Measurements from ENCODE around the gene CREB5. TPM values are rescaled to one million over a fixed set of nuclear protein-coding genes. Genes with fewer than 3 reads are reported as not detected.

The CREB5 gene
- total RNA-seq, 1 experiment from 2014 or later: 0.49 TPM

- H3K9me2 ChIP-seq (ENCODE audit: insufficient read depth): no peaks in the 10 kb centered on the region
- ChIA-PET RAD21 (ENCODE audit: low non-redundant PET in 1 of 2, low total read pairs in 2 of 2, uncharacterized antibody in 2 of 2, unreplicated experiment in 2 of 2) (no interaction called here), CTCF (no interaction called here), POLR2A (no interaction called here)
- H3K9me3 ChIP-seq (ENCODE audit: control insufficient read depth in 1 of 2, insufficient read depth in 1 of 2, low read depth in 1 of 2, low read length in 2 of 2): no peaks in the 10 kb centered on the region
- peaks cover 5 to 11% of the 10 kb centered on the region in 2 experiments; a peak in 3 of 4 replicates for H3K4me1 ChIP-seq (ENCODE audit: control insufficient read depth in 1 of 2, insufficient read depth in 2 of 2, low read length in 2 of 2)
- TF ChIP-seq MAX (IDR thresholded peaks at IDR 0.05): no peak
- TF ChIP-seq CEBPB (IDR thresholded peaks at IDR 0.05; ENCODE audit: low read depth): no peak
- no peak for TF ChIP-seq EZH2 (IDR thresholded peaks at IDR 0.05)
- TF ChIP-seq RAD21 (IDR thresholded peaks at IDR 0.05; ENCODE audit: low read depth): no peak
- TF ChIP-seq JUND (IDR thresholded peaks at IDR 0.05): no peak
- no peak for TF ChIP-seq POLR2AphosphoS5 (IDR thresholded peaks at IDR 0.05; ENCODE audit: low read depth, low read length)
- TF ChIP-seq EZH2phosphoT487 (IDR thresholded peaks at IDR 0.05; ENCODE audit: borderline replicate concordance): no peak
- TF ChIP-seq CTCF (IDR thresholded peaks at IDR 0.05 in 2 of 3, conservative IDR thresholded peaks at IDR 0.05 in 1 of 3; ENCODE audit: borderline replicate concordance in 1 of 3, insufficient read depth in 1 of 3, low read depth in 2 of 3, low read length in 2 of 3): no peak
- no peak for TF ChIP-seq CBX3 (IDR thresholded peaks at IDR 0.05; ENCODE audit: low read depth)
- intact Hi-C loops (cut with micrococcal nuclease): no loop called here
- no peak overlapping the region for H2AFZ ChIP-seq (ENCODE audit: low read depth, low read length, poor library complexity, severe bottlenecking)
- H3K79me2 ChIP-seq (ENCODE audit: insufficient read depth, low read length): no peaks in the 10 kb centered on the region
- DNase-seq (ENCODE audit: low read depth, low spot score) (no peak), ATAC-seq (no peak)
- no peaks in the 10 kb centered on the region for H4K20me1 ChIP-seq (ENCODE audit: insufficient read depth)
- H3K4me3 ChIP-seq (replicated peaks in 1 of 2; ENCODE audit: low read depth in 1 of 2, low read length in 2 of 2): no peak overlapping the region
- H3K36me3 ChIP-seq (ENCODE audit: control insufficient read depth in 1 of 2, insufficient read depth in 2 of 2, low read length in 2 of 2): no peaks in the 10 kb centered on the region
- H3K4me2 ChIP-seq (ENCODE audit: low read length): peak overlapping the region; percentile 68
- peaks cover 40% of the 10 kb centered on the region for H3K27me3 ChIP-seq (ENCODE audit: insufficient read depth, low read length)
- BruUV-seq (replicated peaks): no TSS peak
- no peak overlapping the region for H3K9ac ChIP-seq (ENCODE audit: low read length)
- H3K27ac ChIP-seq (ENCODE audit: low read depth, low read length): no peak overlapping the region
Measured at GRCh38 chr7:28409716-28410627, 2.3 kb upstream of the CREB5 start.
